ENCODE results near the gene KIAA0586.

GRCh38 chr14:58398895-58399294, 28.6 kb upstream of the KIAA0586 start:
- TF ChIP-seq POLR2A (IDR thresholded peaks at IDR 0.05; ENCODE audit: low read length) (no peak), HOXA7 (CRISPR knock-in tag; IDR thresholded peaks at IDR 0.05) (no peak), SMC3 (IDR thresholded peaks at IDR 0.05) (no peak), E2F6 (IDR thresholded peaks at IDR 0.05; ENCODE audit: borderline replicate concordance, low read depth) (no peak), MAX (IDR thresholded peaks at IDR 0.05) (no peak), RCOR1 (IDR thresholded peaks at IDR 0.05; ENCODE audit: low read depth, low read length) (no peak), MYC (IDR thresholded peaks at IDR 0.05; ENCODE audit: borderline replicate concordance, low read length) (no peak), PBX3 (IDR thresholded peaks at IDR 0.05) (no peak), CBX2 (IDR thresholded peaks at IDR 0.05; ENCODE audit: borderline replicate concordance, low read depth) (no peak), ATOH8 (CRISPR knock-in tag; IDR thresholded peaks at IDR 0.05; ENCODE audit: low read depth) (no peak), ESRRA (IDR thresholded peaks at IDR 0.05; ENCODE audit: borderline replicate concordance, low read length) (no peak)
- TF ChIP-seq, protein P1, sequence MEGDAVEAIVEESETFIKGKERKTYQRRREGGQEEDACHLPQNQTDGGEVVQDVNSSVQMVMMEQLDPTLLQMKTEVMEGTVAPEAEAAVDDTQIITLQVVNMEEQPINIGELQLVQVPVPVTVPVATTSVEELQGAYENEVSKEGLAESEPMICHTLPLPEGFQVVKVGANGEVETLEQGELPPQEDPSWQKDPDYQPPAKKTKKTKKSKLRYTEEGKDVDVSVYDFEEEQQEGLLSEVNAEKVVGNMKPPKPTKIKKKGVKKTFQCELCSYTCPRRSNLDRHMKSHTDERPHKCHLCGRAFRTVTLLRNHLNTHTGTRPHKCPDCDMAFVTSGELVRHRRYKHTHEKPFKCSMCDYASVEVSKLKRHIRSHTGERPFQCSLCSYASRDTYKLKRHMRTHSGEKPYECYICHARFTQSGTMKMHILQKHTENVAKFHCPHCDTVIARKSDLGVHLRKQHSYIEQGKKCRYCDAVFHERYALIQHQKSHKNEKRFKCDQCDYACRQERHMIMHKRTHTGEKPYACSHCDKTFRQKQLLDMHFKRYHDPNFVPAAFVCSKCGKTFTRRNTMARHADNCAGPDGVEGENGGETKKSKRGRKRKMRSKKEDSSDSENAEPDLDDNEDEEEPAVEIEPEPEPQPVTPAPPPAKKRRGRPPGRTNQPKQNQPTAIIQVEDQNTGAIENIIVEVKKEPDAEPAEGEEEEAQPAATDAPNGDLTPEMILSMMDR (IDR thresholded peaks at IDR 0.05) = no peak

Measured in A549 (cell line).